ENCODE results near the gene SCNN1G. TPM values are rescaled to one million over a fixed set of nuclear protein-coding genes. Genes with fewer than 3 reads are reported as not detected.

Gene SCNN1G
- total RNA-seq, 1 experiment from 2014 or later = not detected

GRCh38 chr16:23141033-23141432, 41.5 kb upstream of the SCNN1G start:
- ChIA-PET CTCF (no interaction called here), POLR2A (no interaction called here), RAD21 (ENCODE audit: low non-redundant PET in 1 of 2, low total read pairs in 2 of 2, uncharacterized antibody in 2 of 2, unreplicated experiment in 2 of 2) (no interaction called here)
- Histone ChIP-seq H3K9me3 (ENCODE audit: control insufficient read depth in 1 of 2, insufficient read depth in 1 of 2, low read depth in 1 of 2, low read length in 2 of 2) (no peaks in the 10 kb centered on the region), H3K4me2 (ENCODE audit: low read length) (no peak overlapping the region), H3K36me3 (ENCODE audit: control insufficient read depth in 1 of 2, insufficient read depth in 2 of 2, low read length in 2 of 2) (no peaks in the 10 kb centered on the region), H2AFZ (ENCODE audit: low read depth, low read length, poor library complexity, severe bottlenecking) (no peak overlapping the region), H3K79me2 (ENCODE audit: insufficient read depth, low read length) (peaks cover 99% of the 10 kb centered on the region), H3K4me3 (replicated peaks in 1 of 2; ENCODE audit: low read depth in 1 of 2, low read length in 2 of 2) (no peak overlapping the region), H4K20me1 (ENCODE audit: insufficient read depth) (no peaks in the 10 kb centered on the region; the same call in 1 of the 2 replicates), H3K4me1 (ENCODE audit: control insufficient read depth in 1 of 2, insufficient read depth in 2 of 2, low read length in 2 of 2) (peaks cover 0 to 7% of the 10 kb centered on the region in 2 experiments; a peak in 2 of 4 replicates), H3K9ac (ENCODE audit: low read length) (no peak overlapping the region), H3K27me3 (ENCODE audit: insufficient read depth, low read length) (no peaks in the 10 kb centered on the region), H3K9me2 (ENCODE audit: insufficient read depth) (no peaks in the 10 kb centered on the region), H3K27ac (ENCODE audit: low read depth, low read length) (no peak overlapping the region)
- no peak for TF ChIP-seq POLR2A (IDR thresholded peaks at IDR 0.05; ENCODE audit: borderline replicate concordance, extremely low read depth, insufficient read depth, insufficient read length)
- TF ChIP-seq ATF3 (IDR thresholded peaks at IDR 0.05) = no peak
- no peak for TF ChIP-seq MAX (IDR thresholded peaks at IDR 0.05)
- no peak for TF ChIP-seq RAD21 (IDR thresholded peaks at IDR 0.05; ENCODE audit: low read depth)
- TF ChIP-seq ELF1 (IDR thresholded peaks at IDR 0.05; ENCODE audit: borderline replicate concordance, low read depth) = no peak
- no peak for TF ChIP-seq CEBPB (IDR thresholded peaks at IDR 0.05; ENCODE audit: low read depth)
- TF ChIP-seq SRF (IDR thresholded peaks at IDR 0.05; ENCODE audit: low read depth) = no peak
- no peak for TF ChIP-seq JUND (IDR thresholded peaks at IDR 0.05)
- TF ChIP-seq TCF7L2 (IDR thresholded peaks at IDR 0.05; ENCODE audit: borderline replicate concordance, extremely low read depth, insufficient read depth, insufficient read length) = no peak
- TF ChIP-seq EZH2 (IDR thresholded peaks at IDR 0.05) = no peak
- TF ChIP-seq ZBTB33 (IDR thresholded peaks at IDR 0.05; ENCODE audit: extremely low read depth, insufficient replicate concordance, low read length) = no peak
- intact Hi-C loops (cut with micrococcal nuclease) = no loop called here
- DNase-seq (ENCODE audit: low read depth, low spot score) (no peak), ATAC-seq (no peak)
- BruUV-seq (replicated peaks) = no TSS peak

All from HCT116 (cell line).